GM13977 (cell line): ENCODE results near the gene DENND1A.
"Not testable (repeated sequence)": the region's sequence is repeated elsewhere in the genome, so short reads cannot be mapped to it uniquely, and the experiment has no call there.

ENCODE experiments used
- DNase-seq: peaks from one replicate; pipeline ENCODE4 v3.0.0; 2012; ENCODE audit warnings: low spot score
- CTCF ChIP-seq: IDR thresholded peaks from 2 replicates; pipeline ENCODE4 v1.5.1; 2012; ENCODE audit warnings: mild to moderate bottlenecking, control low read depth; ENCODE audit not compliant: insufficient read depth; ENCODE audit errors: extremely low read depth, missing control alignments
- in situ Hi-C: fragments of 300-500 bp; cut with MboI; formaldehyde crosslinking; loops from one replicate; pipeline ENCODE4 v1.12.0; 2022; ENCODE audit warnings: low sequenced_read_pairs, low pct_unique_long_range_greater_than_20kb, mixed read lengths, inconsistent platforms; ENCODE audit not compliant: unreplicated experiment

The DENND1A gene

GRCh38 chr9:123911024-123911423 lies 18.9 kb downstream of the DENND1A start:
- in situ Hi-C loops, result no loop called here
- no peak for DNase-seq
- no peak for TF ChIP-seq CTCF

GRCh38 chr9:123909192-123909591 lies 20.7 kb downstream of the DENND1A start:
- in situ Hi-C loops, result not testable (repeated sequence)

GRCh38 chr9:123903550-123903949 lies 26.4 kb downstream of the DENND1A start:
- DNase-seq, in situ Hi-C loops: not testable (repeated sequence)

More at GRCh38 chr9:123909192-123909591, 20.7 kb downstream of the DENND1A start:
- DNase-seq, result not testable (repeated sequence)

GRCh38 chr9:123894822-123895221 lies 35.1 kb downstream of the DENND1A start:
- in situ Hi-C loops, result no loop called here
- no peak for TF ChIP-seq CTCF
- DNase-seq, result no peak

- TF ChIP-seq CTCF, result no peak
- DNase-seq, result no peak
- in situ Hi-C loops, result no loop called here
Measured at GRCh38 chr9:123893831-123894460, 36.0 kb downstream of the DENND1A start.

- TF ChIP-seq CTCF, result no peak
- DNase-seq, result no peak
- in situ Hi-C loops, result no loop called here
Measured at GRCh38 chr9:123893115-123893514, 36.8 kb downstream of the DENND1A start.

- DNase-seq, result no peak
- in situ Hi-C loops, result no loop called here
- no peak for TF ChIP-seq CTCF
Measured at GRCh38 chr9:123887837-123888236, 42.1 kb downstream of the DENND1A start.

GRCh38 chr9:123885834-123886233 lies 44.1 kb downstream of the DENND1A start:
- DNase-seq, in situ Hi-C loops: not testable (repeated sequence)
